IMR-90 (cell line): Measurements from ENCODE around the gene LIMK2. TPM values are rescaled to one million over a fixed set of nuclear protein-coding genes. Genes with fewer than 3 reads are reported as not detected.

ENCODE experiments used
- ATAC-seq: fragments of 200-7000 bp; cut with Tn5 transposase; 2 replicates; pipeline ENCODE4 v1.9.1; 2020; ENCODE audit warnings: low read depth, mild to moderate bottlenecking, moderate library complexity
- BruUV-seq: library from RNA; stranded (reverse); fragments of 400-500 nt; replicated peaks from 2 replicates; lab custom pipeline; 2021; lab: Mats Ljungman, UMichigan
- CTCF ChIA-PET: fragments of 300-600 bp; formaldehyde crosslinking; extraction: SDS; loops from one replicate; lab custom pipeline; 2021; ENCODE audit warnings: antibody characterized with exemption; lab: Yijun Ruan, JAX
- POLR2A ChIA-PET: fragments of 300-600 bp; sonication (Branson Sonifier 250); formaldehyde crosslinking; loops from one replicate; lab custom pipeline; 2022; ENCODE audit warnings: antibody characterized with exemption; ENCODE audit not compliant: unreplicated experiment; lab: Charles Lee
- DNase-seq: peaks from one replicate; pipeline ENCODE4 v3.0.0; 2013
- H2AFZ ChIP-seq: replicated peaks from 2 replicates; pipeline ENCODE3; 2013; ENCODE audit warnings: low read length, mild to moderate bottlenecking; ENCODE audit not compliant: poor library complexity
- H2AK5ac ChIP-seq: 2 replicates; pipeline ENCODE4 v1.6.1; 2013; ENCODE audit warnings: low read depth, low read length, inconsistent platforms
- H2AK9ac ChIP-seq: replicated peaks from 2 replicates; pipeline ENCODE3; 2013; ENCODE audit warnings: mild to moderate bottlenecking, low read depth, low read length, moderate library complexity; ENCODE audit not compliant: poor library complexity
- H2BK120ac ChIP-seq: 2 replicates; pipeline ENCODE4 v1.6.1; 2013; ENCODE audit warnings: low read depth, low read length, inconsistent platforms
- H2BK15ac ChIP-seq: 3 replicates; pipeline ENCODE4 v1.6.1; 2013; ENCODE audit warnings: low read depth, low read length, inconsistent platforms
- H2BK20ac ChIP-seq: 2 replicates; pipeline ENCODE4 v1.6.1; 2013; ENCODE audit warnings: low read depth, mild to moderate bottlenecking, inconsistent platforms, low read length, moderate library complexity
- H2BK5ac ChIP-seq: 2 replicates; pipeline ENCODE4 v1.6.1; 2013; ENCODE audit warnings: mild to moderate bottlenecking, low read depth, low read length, inconsistent platforms; ENCODE audit not compliant: poor library complexity, severe bottlenecking
- H3K14ac ChIP-seq: replicated peaks from 2 replicates; pipeline ENCODE4 v1.6.1; 2013; ENCODE audit warnings: low read depth, low read length, inconsistent platforms
- H3K18ac ChIP-seq: 2 replicates; pipeline ENCODE4 v1.6.1; 2013; ENCODE audit warnings: low read depth, low read length, control low read depth
- H3K23ac ChIP-seq: 2 replicates; pipeline ENCODE4 v1.6.1; 2013; ENCODE audit warnings: low read depth, low read length, inconsistent platforms
- H3K27ac ChIP-seq: 2 replicates; pipeline ENCODE4 v1.5.1; 2013; ENCODE audit warnings: mild to moderate bottlenecking, control low read depth, low read length; ENCODE audit not compliant: insufficient read depth
- H3K27me3 ChIP-seq: 2 replicates; pipeline ENCODE4 v1.6.1; 2013; ENCODE audit warnings: low read length; ENCODE audit not compliant: control insufficient read depth, insufficient read depth
- H3K36me3 ChIP-seq: 2 replicates; pipeline ENCODE4 v1.6.1; 2013; ENCODE audit warnings: low read length, mixed read lengths; ENCODE audit not compliant: control insufficient read depth, insufficient read depth
- H3K4ac ChIP-seq: 2 replicates; pipeline ENCODE4 v1.6.1; 2013; ENCODE audit warnings: low read depth, low read length, inconsistent platforms
- H3K4me1 ChIP-seq: 2 replicates; pipeline ENCODE4 v1.6.1; 2013; ENCODE audit warnings: low read length, mixed read lengths; ENCODE audit not compliant: control insufficient read depth, insufficient read depth
- H3K4me2 ChIP-seq: 2 replicates; pipeline ENCODE4 v1.6.1; 2013; ENCODE audit warnings: low read depth, mild to moderate bottlenecking, control low read depth, low read length, moderate library complexity
- H3K4me3 ChIP-seq: 2 replicates; pipeline ENCODE4 v1.5.1; 2013; ENCODE audit warnings: low read depth, mild to moderate bottlenecking, control low read depth, low read length, moderate library complexity; ENCODE audit not compliant: insufficient read depth
- H3K56ac ChIP-seq: 2 replicates; pipeline ENCODE4 v1.6.1; 2013; ENCODE audit warnings: low read length, inconsistent platforms; ENCODE audit not compliant: insufficient read depth; ENCODE audit errors: extremely low read depth
- H3K79me1 ChIP-seq, 2 experiments: 2 replicates each; pipeline ENCODE4 v1.6.1; 2013; ENCODE audit warnings: low read length in 2 of 2, inconsistent platforms in 1 of 2, low read depth in 1 of 2
- H3K9ac ChIP-seq: 2 replicates; pipeline ENCODE4 v1.6.1; 2013; ENCODE audit warnings: low read depth, low read length, control low read depth
- H3K9me1 ChIP-seq: 2 replicates; pipeline ENCODE4 v1.6.1; 2013; ENCODE audit warnings: low read length, inconsistent platforms; ENCODE audit not compliant: insufficient read depth
- H3K9me3 ChIP-seq: 2 replicates; pipeline ENCODE4 v1.6.1; 2013; ENCODE audit warnings: low read length; ENCODE audit not compliant: control insufficient read depth, insufficient read depth
- H4K20me1 ChIP-seq: 2 replicates; pipeline ENCODE4 v1.6.1; 2013; ENCODE audit warnings: low read length, inconsistent platforms; ENCODE audit not compliant: insufficient read depth
- H4K5ac ChIP-seq: 2 replicates; pipeline ENCODE4 v1.6.1; 2013; ENCODE audit warnings: mild to moderate bottlenecking, low read depth, low read length, control low read depth
- H4K8ac ChIP-seq, 2 experiments: 2 replicates each; pipeline ENCODE4 v1.6.1; 2013; ENCODE audit warnings: low read depth in 2 of 2, low read length in 2 of 2, control low read depth in 1 of 2, inconsistent platforms in 1 of 2
- H4K91ac ChIP-seq: 2 replicates; pipeline ENCODE4 v1.6.1; 2013; ENCODE audit warnings: low read depth, low read length, inconsistent platforms; ENCODE audit not compliant: insufficient read depth
- BHLHE40 ChIP-seq: fragments of 150-350 bp; IDR thresholded peaks from 2 replicates; pipeline ENCODE4 v1.6.1; 2016; ENCODE audit warnings: mild to moderate bottlenecking, low read depth, low read length
- CEBPB ChIP-seq: IDR thresholded peaks from 2 replicates; pipeline ENCODE4 v1.6.1; 2012; ENCODE audit warnings: low read depth, low read length, improper control_type of control experiment
- CHD1 ChIP-seq: IDR thresholded peaks from 2 replicates; pipeline ENCODE4 v1.6.1; 2012; ENCODE audit warnings: low read depth, low read length, improper control_type of control experiment
- FOS ChIP-seq: fragments of 150-350 bp; IDR thresholded peaks from 2 replicates; pipeline ENCODE4 v1.6.1; 2016; ENCODE audit warnings: low read depth, low read length
- MAFK ChIP-seq: IDR thresholded peaks from 2 replicates; pipeline ENCODE4 v1.6.1; 2012; ENCODE audit warnings: low read depth, low read length, improper control_type of control experiment
- MAZ ChIP-seq: IDR thresholded peaks from 2 replicates; pipeline ENCODE4 v1.6.1; 2012; ENCODE audit warnings: low read depth, mild to moderate bottlenecking, low read length, improper control_type of control experiment, moderate library complexity, borderline replicate concordance
- MXI1 ChIP-seq: IDR thresholded peaks from 2 replicates; pipeline ENCODE4 v1.6.1; 2012; ENCODE audit warnings: low read depth, mild to moderate bottlenecking, low read length, moderate library complexity, borderline replicate concordance
- NFE2L2 ChIP-seq: fragments of 150-350 bp; IDR thresholded peaks from 2 replicates; pipeline ENCODE4 v1.6.1; 2016; ENCODE audit warnings: low read depth, mild to moderate bottlenecking, low read length
- POLR2A ChIP-seq: IDR thresholded peaks from 2 replicates; pipeline ENCODE4 v1.6.1; 2012; ENCODE audit warnings: mild to moderate bottlenecking, low read depth, low read length
- RAD21 ChIP-seq: IDR thresholded peaks from 2 replicates; pipeline ENCODE4 v1.6.1; 2012; ENCODE audit warnings: low read length, improper control_type of control experiment
- RCOR1 ChIP-seq: IDR thresholded peaks from 2 replicates; pipeline ENCODE4 v1.6.1; 2012; ENCODE audit warnings: mild to moderate bottlenecking, low read length, improper control_type of control experiment; ENCODE audit not compliant: insufficient replicate concordance
- RFX5 ChIP-seq: IDR thresholded peaks from 2 replicates; pipeline ENCODE4 v1.8.0; 2012; ENCODE audit warnings: low read depth, mild to moderate bottlenecking, low read length, moderate library complexity
- SMC3 ChIP-seq: fragments of 150-350 bp; IDR thresholded peaks from 2 replicates; pipeline ENCODE4 v1.6.1; 2016; ENCODE audit warnings: low read depth, mild to moderate bottlenecking, antibody characterized with exemption, low read length, moderate library complexity
- USF2 ChIP-seq: fragments of 150-350 bp; IDR thresholded peaks from 2 replicates; pipeline ENCODE4 v1.6.1; 2017; ENCODE audit warnings: mild to moderate bottlenecking, antibody characterized with exemption, low read length, low read depth
- WGBS, 2 experiments: methylation state at CpG; one replicate each; pipeline versions ENCODE4 v1.1.5 to v1.1.7; 2013; ENCODE audit warnings: missing lambda C conversion rate in 2 of 2; ENCODE audit not compliant: insufficient read length in 1 of 2; ENCODE audit errors: extremely low coverage in 2 of 2; 5-methylcytosine and 5-hydroxymethylcytosine counted together
- dilution Hi-C: fragments of 300-500 bp; cut with HindIII; formaldehyde crosslinking; loops from one replicate; pipeline ENCODE4 v1.14.3; 2018; ENCODE audit warnings: low sequenced_read_pairs; ENCODE audit not compliant: unreplicated experiment
- in situ Hi-C: fragments of 300-500 bp; cut with MboI; formaldehyde crosslinking; loops from 3 replicates; pipeline ENCODE4 v1.14.3; 2019; ENCODE audit warnings: low sequenced_read_pairs, inconsistent platforms, mixed read lengths
- intact Hi-C: fragments of 100-400 bp; cut with micrococcal nuclease; formaldehyde crosslinking; loops from 2 replicates; pipeline ENCODE4 v1.10.0; 2022
- polyA plus RNA-seq, 3 experiments: library from polyadenylated mRNA; depleted of rRNA; stranded (reverse); fragments of >200 nt; gene quantifications; 2 replicates each; pipeline ENCODE4 v1.2.3, GENCODE V29; 2012; ENCODE audit warnings: low replicate concordance in 1 of 3
- total RNA-seq: library from RNA; depleted of rRNA; stranded (reverse); fragments of >200 nt; gene quantifications from 2 replicates; pipeline ENCODE4 v1.2.3, GENCODE V29; 2012
- TF ChIP-seq, protein P1 (sequence below): fragments of 150-350 bp; IDR thresholded peaks from 2 replicates; pipeline ENCODE4 v1.6.1; 2016; ENCODE audit warnings: low read depth, mild to moderate bottlenecking, low read length, moderate library complexity, borderline replicate concordance

The LIMK2 gene
- total and polyA plus RNA-seq, 2 of the 4 experiments (the other 2 are of a cell fraction), result 14.5 to 31.9 TPM

- ChIA-PET CTCF (no interaction called here), POLR2A (interaction anchor here (0.5 to 0.6 kb wide), 2 partner anchors 9 to 29 kb away, joined by 3 to 4 read pairs; no protein-coding TSS in a partner anchor)
- 0 out of 2 replicates have a peak, but pooled peaks cover 7% of the 10 kb centered on the region for H3K9me1 ChIP-seq
- peak overlapping the region; percentile 38; the same call in 1 of the 2 replicates for H3K18ac ChIP-seq
- H2BK20ac ChIP-seq, result no peak overlapping the region
- H3K4ac ChIP-seq, result peak overlapping the region; percentile 98
- H3K36me3 ChIP-seq, result peaks cover 20% of the 10 kb centered on the region
- ATAC-seq (peak; percentile 94), DNase-seq (peak; percentile 90)
- dilution Hi-C loops, result no loop called here
- H3K4me3 ChIP-seq, result peak overlapping the region; percentile 54
- no peaks in the 10 kb centered on the region for H4K20me1 ChIP-seq
- H2BK15ac ChIP-seq, result peak overlapping the region; percentile 93; the same call in 2 of the 3 replicates
- H2AK9ac ChIP-seq, result peak overlapping the region; percentile 97
- peak overlapping the region; percentile 86 for H4K91ac ChIP-seq
- H2AK5ac ChIP-seq, result 0 out of 2 replicates have a peak overlapping the region, but pooled peaks have one; percentile 72
- in situ Hi-C loops, result no loop called here
- peak overlapping the region; percentile 96 for H3K14ac ChIP-seq
- H4K5ac ChIP-seq, result peak overlapping the region; percentile 83; the same call in 1 of the 2 replicates
- peaks cover 6% of the 10 kb centered on the region; the same call in 1 of the 2 replicates for H3K4me1 ChIP-seq
- peak overlapping the region; percentile 66; the same call in 1 of the 2 replicates for H2BK120ac ChIP-seq
- peak overlapping the region; percentile 74 for H2BK5ac ChIP-seq
- intact Hi-C loops, result no loop called here
- 1% methylated on average over 46 of the region's 95 CpGs; no CpG with 5 or more reads in 1 of the 2 experiments for WGBS, 2 experiments
- H3K23ac ChIP-seq, result peak overlapping the region; percentile 92
- peak overlapping the region; percentile 92 for H2AFZ ChIP-seq
- H3K4me2 ChIP-seq, result peak overlapping the region; percentile 93
- H3K27me3 ChIP-seq, result no peaks in the 10 kb centered on the region
- H3K27ac ChIP-seq, result peak overlapping the region; percentile 68
- H3K79me1 ChIP-seq, result peaks cover 16 to 35% of the 10 kb centered on the region in 2 experiments
- peak overlapping the region; percentile 48 to 91; a peak in 3 of 4 replicates for H4K8ac ChIP-seq
- peak overlapping the region; percentile 83 for H3K9ac ChIP-seq
- BruUV-seq, result no TSS peak
- peak overlapping the region; percentile 70 for H3K56ac ChIP-seq
- no peaks in the 10 kb centered on the region for H3K9me3 ChIP-seq
- TF ChIP-seq NFE2L2, result 0 out of 2 replicates have a peak, but pooled peaks have one; percentile 1
- TF ChIP-seq, protein P1, sequence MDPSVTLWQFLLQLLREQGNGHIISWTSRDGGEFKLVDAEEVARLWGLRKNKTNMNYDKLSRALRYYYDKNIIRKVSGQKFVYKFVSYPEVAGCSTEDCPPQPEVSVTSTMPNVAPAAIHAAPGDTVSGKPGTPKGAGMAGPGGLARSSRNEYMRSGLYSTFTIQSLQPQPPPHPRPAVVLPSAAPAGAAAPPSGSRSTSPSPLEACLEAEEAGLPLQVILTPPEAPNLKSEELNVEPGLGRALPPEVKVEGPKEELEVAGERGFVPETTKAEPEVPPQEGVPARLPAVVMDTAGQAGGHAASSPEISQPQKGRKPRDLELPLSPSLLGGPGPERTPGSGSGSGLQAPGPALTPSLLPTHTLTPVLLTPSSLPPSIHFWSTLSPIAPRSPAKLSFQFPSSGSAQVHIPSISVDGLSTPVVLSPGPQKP, result no peak
- TF ChIP-seq USF2, result peak; percentile 75
- peak; percentile 64; the same call in 1 of the 2 replicates for TF ChIP-seq FOS
- TF ChIP-seq SMC3, result no peak
- no peak for TF ChIP-seq CHD1
- no peak for TF ChIP-seq RAD21
- no peak for TF ChIP-seq MAFK
- no peak for TF ChIP-seq CEBPB
- no peak for TF ChIP-seq RCOR1
- peak; percentile 82 for TF ChIP-seq RFX5
- peak; percentile 87 for TF ChIP-seq POLR2A
- TF ChIP-seq MAZ, result peak; percentile 48; the same call in 1 of the 2 replicates
- TF ChIP-seq MXI1, result peak; percentile 96
- TF ChIP-seq BHLHE40, result peak; percentile 99
Measured at GRCh38 chr22:31290494-31291471, 78.7 kb downstream of the LIMK2 start.
